H1 (cell line): ENCODE measurements around the gene MYO7B. TPM values are rescaled to one million over a fixed set of nuclear protein-coding genes. Genes with fewer than 3 reads are reported as not detected.
"Not testable (repeated sequence)": the region's sequence is repeated elsewhere in the genome, so short reads cannot be mapped to it uniquely, and the experiment has no call there.

Source experiments
- CTCF ChIA-PET: fragments of 300-600 bp; sonication (Branson Sonifier 250); formaldehyde crosslinking; loops from one replicate; lab custom pipeline; 2021; ENCODE audit not compliant: partially characterized antibody; lab: Charles Lee
- POLR2A ChIA-PET: fragments of 300-600 bp; sonication (Branson Sonifier 250); formaldehyde crosslinking; loops from one replicate; lab custom pipeline; 2021; ENCODE audit warnings: inconsistent platforms; ENCODE audit not compliant: partially characterized antibody; lab: Charles Lee
- DNase-seq, 2 experiments: peaks; one replicate each; pipeline versions ENCODE4 v3.0.0 to v3.0.0-alpha.2; 2010 to 2022; ENCODE audit warnings: low spot score in 2 of 2, low read depth in 1 of 2, mixed read lengths in 1 of 2
- FAIRE-seq: peaks from 2 replicates; lab custom pipeline; 2011; peaks lifted over from hg19 to GRCh38; lab: Jason Lieb, UNC
- H2AFZ ChIP-seq: 2 replicates; pipeline ENCODE4 v1.8.1; 2012; ENCODE audit warnings: low read length, inconsistent platforms
- H2AK5ac ChIP-seq: 2 replicates; pipeline ENCODE4 v1.6.1; 2013; ENCODE audit warnings: low read depth, low read length
- H2BK120ac ChIP-seq: replicated peaks from 2 replicates; pipeline ENCODE3; 2013; ENCODE audit warnings: low read depth, low read length, inconsistent platforms
- H2BK12ac ChIP-seq: 2 replicates; pipeline ENCODE4 v1.6.1; 2013; ENCODE audit warnings: low read depth, low read length
- H2BK15ac ChIP-seq: 2 replicates; pipeline ENCODE4 v1.6.1; 2013; ENCODE audit warnings: low read length
- H2BK20ac ChIP-seq: 2 replicates; pipeline ENCODE4 v1.6.1; 2013; ENCODE audit warnings: low read length
- H2BK5ac ChIP-seq: 2 replicates; pipeline ENCODE4 v1.6.1; 2013; ENCODE audit warnings: low read depth, low read length
- H3K14ac ChIP-seq: 2 replicates; pipeline ENCODE4 v1.6.1; 2013; ENCODE audit warnings: inconsistent platforms; ENCODE audit not compliant: insufficient read length
- H3K18ac ChIP-seq: 2 replicates; pipeline ENCODE4 v1.6.1; 2013; ENCODE audit warnings: low read length; ENCODE audit errors: extremely low read depth
- H3K23ac ChIP-seq: 2 replicates; pipeline ENCODE4 v1.6.1; 2013; ENCODE audit warnings: inconsistent platforms; ENCODE audit not compliant: insufficient read length
- H3K23me2 ChIP-seq: 2 replicates; pipeline ENCODE4 v1.6.1; 2013; ENCODE audit warnings: low read depth, low read length
- H3K27ac ChIP-seq: 2 replicates; pipeline ENCODE4 v1.6.1; 2011; ENCODE audit warnings: low read depth, low read length, inconsistent platforms
- H3K27me3 ChIP-seq, 4 experiments: replicated peaks in 1 of 4; 1 replicate in 1 of 4; 2 replicates in 3 of 4; pipeline versions ENCODE4 v1.6.1 to v1.8.1; 2011 to 2013; ENCODE audit warnings: low read length in 3 of 4, mild to moderate bottlenecking in 3 of 4, inconsistent platforms in 2 of 4, mixed read lengths in 2 of 4, moderate library complexity in 1 of 4; ENCODE audit not compliant: control insufficient read depth in 3 of 4, insufficient read depth in 3 of 4; ENCODE audit errors: extremely low read depth in 1 of 4
- H3K36me3 ChIP-seq, 4 experiments: 2 replicates each; pipeline versions ENCODE4 v1.6.1 to v1.8.1; 2011 to 2013; ENCODE audit warnings: mild to moderate bottlenecking in 4 of 4, low read length in 3 of 4, moderate library complexity in 2 of 4, control low read depth in 1 of 4, inconsistent platforms in 1 of 4; ENCODE audit not compliant: insufficient read depth in 4 of 4, control insufficient read depth in 2 of 4
- H3K4ac ChIP-seq: replicated peaks from 2 replicates; pipeline ENCODE3; 2013; ENCODE audit warnings: low read length, low read depth, mixed read lengths, inconsistent platforms; ENCODE audit not compliant: insufficient read length
- H3K4me1 ChIP-seq, 4 experiments: replicated peaks in 1 of 4; 1 replicate in 1 of 4; 2 replicates in 3 of 4; pipeline versions ENCODE4 v1.6.1 to v1.8.1; 2011 to 2013; ENCODE audit warnings: low read length in 3 of 4, inconsistent platforms in 2 of 4, mixed read lengths in 1 of 4; ENCODE audit not compliant: insufficient read depth in 4 of 4, control insufficient read depth in 3 of 4
- H3K4me2 ChIP-seq, 2 experiments: 2 replicates each; pipeline versions ENCODE4 v1.6.1 to v1.8.1; 2011 to 2013; ENCODE audit warnings: low read depth in 2 of 2, low read length in 2 of 2, control low read depth in 1 of 2, inconsistent platforms in 1 of 2, mild to moderate bottlenecking in 1 of 2; ENCODE audit not compliant: insufficient read depth in 1 of 2
- H3K4me3 ChIP-seq, 4 experiments: fragments of 200-600, 300-600 bp in 1 of 4; sonication (generic), shearing (Covaris generic), sonication (Bioruptor Twin) in 1 of 4; 2 replicates each; pipeline versions ENCODE4 v1.5.1 to v1.8.1; 2011 to 2016; ENCODE audit warnings: low read length in 4 of 4, low read depth in 3 of 4, control low read depth in 2 of 4, inconsistent platforms in 2 of 4, mild to moderate bottlenecking in 2 of 4, mixed read lengths in 1 of 4, moderate library complexity in 1 of 4; ENCODE audit not compliant: insufficient read depth in 2 of 4; ENCODE audit errors: extremely low read depth in 1 of 4
- H3K56ac ChIP-seq: replicated peaks from 2 replicates; pipeline ENCODE3; 2013; ENCODE audit warnings: low read depth, mild to moderate bottlenecking, mixed read lengths, low read length, inconsistent platforms; ENCODE audit not compliant: insufficient read length
- H3K79me1 ChIP-seq: 2 replicates; pipeline ENCODE4 v1.6.1; 2013; ENCODE audit warnings: low read depth, low read length, control low read depth
- H3K79me2 ChIP-seq, 2 experiments: 2 replicates each; pipeline versions ENCODE4 v1.6.1 to v1.8.1; 2012 to 2013; ENCODE audit warnings: low read length in 2 of 2, mild to moderate bottlenecking in 2 of 2, inconsistent platforms in 1 of 2; ENCODE audit not compliant: insufficient read depth in 2 of 2, control insufficient read depth in 1 of 2
- H3K9ac ChIP-seq, 4 experiments: replicated peaks in 1 of 4; 1 replicate in 1 of 4; 2 replicates in 3 of 4; pipeline versions ENCODE4 v1.6.1 to v1.8.1; 2011 to 2013; ENCODE audit warnings: low read depth in 3 of 4, low read length in 3 of 4, control low read depth in 2 of 4, mild to moderate bottlenecking in 2 of 4, moderate library complexity in 2 of 4, inconsistent platforms in 1 of 4; ENCODE audit errors: extremely low read depth in 1 of 4
- H3K9me3 ChIP-seq, 2 experiments: 2 replicates each; pipeline versions ENCODE4 v1.6.1 to v1.8.1; 2012 to 2013; ENCODE audit warnings: mild to moderate bottlenecking in 2 of 2, moderate library complexity in 2 of 2, control low read depth in 1 of 2, inconsistent platforms in 1 of 2, low read depth in 1 of 2, low read length in 1 of 2, mixed read lengths in 1 of 2; ENCODE audit not compliant: insufficient read depth in 2 of 2
- H4K20me1 ChIP-seq, 2 experiments: replicated peaks in 1 of 2; 2 replicates each; pipeline versions ENCODE3 to v1.8.1; 2011 to 2013; ENCODE audit warnings: inconsistent platforms in 2 of 2, low read length in 2 of 2, mild to moderate bottlenecking in 1 of 2; ENCODE audit not compliant: insufficient read depth in 2 of 2, control insufficient read depth in 1 of 2
- H4K5ac ChIP-seq: 2 replicates; pipeline ENCODE4 v1.6.1; 2013; ENCODE audit warnings: low read length, low read depth, mixed read lengths, inconsistent platforms; ENCODE audit not compliant: insufficient read length
- H4K8ac ChIP-seq: 2 replicates; pipeline ENCODE4 v1.8.0; 2013; ENCODE audit warnings: mild to moderate bottlenecking, moderate library complexity, low read length, inconsistent platforms; ENCODE audit not compliant: insufficient read depth; ENCODE audit errors: extremely low read depth
- H4K91ac ChIP-seq: replicated peaks from 2 replicates; pipeline ENCODE3; 2013; ENCODE audit warnings: low read length, mixed read lengths, inconsistent platforms; ENCODE audit not compliant: insufficient read length
- WGBS, 2 experiments: shearing (Covaris generic) in 1 of 2; methylation state at CpG; one replicate each; pipeline versions ENCODE4 v1.1.6 to v1.1.7; 2013 to 2015; ENCODE audit warnings: low lambda C conversion rate in 2 of 2, mixed read lengths in 2 of 2, inconsistent platforms in 1 of 2, low coverage in 1 of 2, missing lambda C conversion rate in 1 of 2; ENCODE audit not compliant: insufficient replicate concordance in 2 of 2, insufficient coverage in 1 of 2, insufficient read length in 1 of 2; ENCODE audit errors: extremely low coverage in 1 of 2, missing lambda C conversion rate in 1 of 2; 5-methylcytosine and 5-hydroxymethylcytosine counted together
- polyA plus RNA-seq, 7 experiments: library from polyadenylated mRNA; depleted of rRNA in 3 of 7; stranded (reverse) in 5 of 7; unstranded in 2 of 7; fragments of >200 nt in 5 of 7; fragments of 200-250 nt in 2 of 7; gene quantifications; 1 replicate in 5 of 7; 2 replicates in 1 of 7; 4 replicates in 1 of 7; pipeline versions ENCODE4 v1.2.1 to v1.2.3, GENCODE V29; 2011 to 2013; ENCODE audit warnings: missing spikeins in 2 of 7, mixed read lengths in 2 of 7
- total RNA-seq: library from RNA; stranded (reverse); fragmentation: NEBNext Ultra II Directional; extraction: Animal tissue kit (Norgen Biotek cat#: 25700); gene quantifications from 2 replicates; pipeline ENCODE4 v1.2.1, GENCODE V29; 2021

The MYO7B gene
- total and polyA plus RNA-seq, 2 of the 8 experiments (the other 6 are each of a cell fraction or from before 2014, with no cell fraction given) = not detected

GRCh38 chr2:127529416-127529815, 6.1 kb upstream of the MYO7B start:
- 96% methylated on average over 2 of the region's 2 CpGs; no CpG with 5 or more reads in 1 of the 2 experiments for WGBS, 2 experiments

More at GRCh38 chr2:127529416-127529815, 6.1 kb upstream of the MYO7B start:
- not testable (repeated sequence) for H3K4me3 ChIP-seq, H3K4ac ChIP-seq, H3K9ac ChIP-seq, H3K36me3 ChIP-seq, H3K27ac ChIP-seq, H2BK15ac ChIP-seq, H3K79me1 ChIP-seq, H4K20me1 ChIP-seq, H2BK5ac ChIP-seq, H2BK20ac ChIP-seq, H2BK12ac ChIP-seq, H3K4me2 ChIP-seq, H4K8ac ChIP-seq, H4K5ac ChIP-seq, H2AK5ac ChIP-seq, H3K9me3 ChIP-seq, H2AFZ ChIP-seq, H3K18ac ChIP-seq, H3K27me3 ChIP-seq, DNase-seq, H3K14ac ChIP-seq, H3K23ac ChIP-seq, FAIRE-seq, H4K91ac ChIP-seq, H3K56ac ChIP-seq, H2BK120ac ChIP-seq, H3K4me1 ChIP-seq
- Histone ChIP-seq H3K79me2 (peaks cover 11 to 16% of the 10 kb centered on the region in 2 experiments), H3K23me2 (peaks cover 11% of the 10 kb centered on the region)
- ChIA-PET POLR2A (interaction anchor here (1.3 to 1.5 kb wide), 2 partner anchors 10 to 13 kb away, joined by 3 to 4 read pairs; no protein-coding TSS in a partner anchor), CTCF (interaction anchor here (0.7 to 2.0 kb wide), 9 partner anchors 8 to 175 kb away, joined by 3 to 7 read pairs (median 3); no protein-coding TSS in a partner anchor)
